CD4-positive, CD25-positive, alpha-beta regulatory T cell (primary cell): ENCODE data around the gene PKP4. TPM values are rescaled to one million over a fixed set of nuclear protein-coding genes. Genes with fewer than 3 reads are reported as not detected.
"Not testable (repeated sequence)": the region's sequence is repeated elsewhere in the genome, so short reads cannot be mapped to it uniquely, and the experiment has no call there.

Experiments used
- ATAC-seq, 2 donors: fragments of 150-1000 bp; cut with Tn5 transposase; one replicate each; pipeline ENCODE4 v1.10.0; 2021; ENCODE audit warnings: low read depth in 2 of 2, moderate number of reproducible peaks in 2 of 2, moderate library complexity in 1 of 2
- DNase-seq, 3 donors: peaks; one replicate each; pipeline versions ENCODE4 v3.0.0 to v3.0.0-alpha.2; 2012 to 2022; ENCODE audit warnings: mixed read lengths in 1 of 3
- H3K27ac ChIP-seq: one replicate; pipeline ENCODE4 v1.7.0; 2013; ENCODE audit warnings: mild to moderate bottlenecking, low read length; ENCODE audit not compliant: insufficient read depth, poor library complexity, severe bottlenecking
- H3K27me3 ChIP-seq: one replicate; pipeline ENCODE4 v1.7.0; 2013; ENCODE audit warnings: low read length; ENCODE audit not compliant: control insufficient read depth, insufficient read depth
- H3K36me3 ChIP-seq: one replicate; pipeline ENCODE4 v1.7.0; 2013; ENCODE audit warnings: mild to moderate bottlenecking, low read length, moderate library complexity; ENCODE audit not compliant: control insufficient read depth, insufficient read depth
- H3K4me1 ChIP-seq: 2 replicates; pipeline ENCODE4 v1.7.0; 2013; ENCODE audit warnings: mild to moderate bottlenecking, low read length; ENCODE audit not compliant: insufficient read depth, control insufficient read depth, poor library complexity, severe bottlenecking
- H3K4me3 ChIP-seq: one replicate; pipeline ENCODE4 v1.7.0; 2013; ENCODE audit warnings: low read depth, mild to moderate bottlenecking, low read length, moderate library complexity
- H3K9me3 ChIP-seq, 2 experiments: 1 replicate in 1 of 2; 2 replicates in 1 of 2; pipeline ENCODE4 v1.7.0; 2013; ENCODE audit warnings: low read length in 2 of 2, mild to moderate bottlenecking in 1 of 2, moderate library complexity in 1 of 2; ENCODE audit not compliant: control insufficient read depth in 2 of 2
- H3K27ac Mint-ChIP-seq, 3 donors: one replicate each; pipeline ENCODE4 v1.8.0; 2020 to 2022; ENCODE audit warnings: mild to moderate bottlenecking in 3 of 3, mixed read lengths in 3 of 3, moderate library complexity in 2 of 3
- H3K27me3 Mint-ChIP-seq: one replicate; pipeline ENCODE4 v1.8.0; 2022; ENCODE audit warnings: mild to moderate bottlenecking, mixed read lengths
- H3K36me3 Mint-ChIP-seq: one replicate; pipeline ENCODE4 v1.8.0; 2020; ENCODE audit warnings: mixed read lengths
- H3K4me1 Mint-ChIP-seq, 4 donors: one replicate each; pipeline ENCODE4 v1.8.0; 2020 to 2022; ENCODE audit warnings: mixed read lengths in 4 of 4, mild to moderate bottlenecking in 1 of 4
- H3K4me3 Mint-ChIP-seq, 4 donors: one replicate each; pipeline ENCODE4 v1.8.0; 2020 to 2022; ENCODE audit warnings: mild to moderate bottlenecking in 4 of 4, mixed read lengths in 4 of 4, moderate library complexity in 3 of 4
- H3K9me3 Mint-ChIP-seq, 7 donors: one replicate each; pipeline ENCODE4 v1.8.0; 2020 to 2022; ENCODE audit warnings: mixed read lengths in 7 of 7, mild to moderate bottlenecking in 3 of 7, moderate library complexity in 2 of 7
- polyA plus RNA-seq, 4 donors: library from polyadenylated mRNA; unstranded; fragments of 300-500 nt; fragmentation: Illumina TruSeq; gene quantifications; one replicate each; pipeline ENCODE4 v1.2.3, GENCODE V29; 2021
- total RNA-seq: library from RNA; stranded (reverse); gene quantifications from one replicate; pipeline ENCODE4 v1.2.3, GENCODE V29; 2022

The PKP4 gene
- total and polyA plus RNA-seq, 5 donors from 2014 or later, result 1.9 to 21.9 (median 4.5) TPM

DNA sequence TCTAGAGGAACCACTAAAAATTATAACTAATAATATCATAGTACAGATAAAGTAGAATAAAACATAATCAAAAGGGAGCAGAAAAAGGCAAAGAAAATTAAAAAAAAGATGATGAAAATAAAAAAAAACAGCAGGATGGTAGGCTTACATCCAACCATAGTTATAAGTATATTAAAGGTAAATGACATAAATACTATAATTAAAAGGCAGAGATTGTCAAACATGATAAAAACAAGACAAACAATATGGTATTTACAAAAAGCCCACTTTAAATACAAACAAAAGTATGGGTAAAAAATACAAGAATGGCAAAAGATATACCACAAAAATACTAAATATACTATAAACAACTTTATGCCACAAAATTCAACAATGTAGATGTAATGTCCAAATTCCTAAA lies 24.6 kb upstream of the PKP4 start:
- no peak overlapping the region for H3K27ac Mint-ChIP-seq
- no peak for ATAC-seq
- H3K4me3 ChIP-seq, result no peak overlapping the region
- H3K4me1 ChIP-seq, result no peaks in the 10 kb centered on the region
- peaks cover 14% of the 10 kb centered on the region for H3K27me3 Mint-ChIP-seq
- H3K9me3 Mint-ChIP-seq, result peaks cover 2 to 19% (median 9%) of the 10 kb centered on the region in 7 donors
- peaks cover 0 to 6% of the 10 kb centered on the region in 2 experiments for H3K9me3 ChIP-seq
- peaks cover 1% of the 10 kb centered on the region for H3K27me3 ChIP-seq
- no peak overlapping the region for H3K27ac ChIP-seq
- H3K4me3 Mint-ChIP-seq, result no peak overlapping the region
- H3K36me3 ChIP-seq, result no peaks in the 10 kb centered on the region
- H3K36me3 Mint-ChIP-seq, result no peaks in the 10 kb centered on the region
- DNase-seq, result no peak
- no peaks in the 10 kb centered on the region for H3K4me1 Mint-ChIP-seq

DNA sequence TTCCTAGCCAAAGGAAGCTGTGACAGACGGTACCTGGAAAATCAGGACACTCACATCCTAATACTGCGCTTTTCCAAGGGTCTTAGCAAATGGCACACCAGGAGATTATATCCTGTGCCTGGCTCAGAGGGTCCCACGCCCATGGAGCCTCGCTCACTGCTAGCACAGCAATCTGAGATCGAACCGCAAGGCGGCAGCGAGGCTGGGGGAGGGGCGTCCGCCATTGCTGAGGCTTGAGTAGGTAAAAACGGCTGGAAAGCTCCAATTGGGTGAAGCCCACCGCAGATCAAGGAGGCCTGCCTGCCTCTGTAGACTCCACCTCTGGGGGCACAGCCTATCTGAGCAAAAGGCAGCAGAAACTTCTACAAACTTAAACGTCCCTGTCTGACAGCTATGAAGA lies 23.0 kb upstream of the PKP4 start:
- not testable (repeated sequence) for H3K4me1 Mint-ChIP-seq

DNA sequence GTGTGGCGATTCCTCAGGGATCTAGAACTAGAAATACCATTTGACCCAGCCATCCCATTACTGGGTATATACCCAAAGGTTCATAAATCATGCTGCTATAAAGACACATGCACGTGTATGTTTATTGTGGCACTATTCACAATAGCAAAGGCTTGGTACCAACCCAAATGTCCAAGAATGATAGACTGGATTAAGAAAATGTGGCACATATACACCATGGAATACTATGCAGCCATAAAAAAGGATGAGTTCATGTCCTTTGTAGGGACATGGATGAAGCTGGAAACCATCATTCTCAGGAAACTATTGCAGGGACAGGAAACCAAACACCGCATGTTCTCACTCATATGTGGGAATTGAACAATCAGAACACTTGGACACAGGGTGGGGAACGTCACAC lies 17.7 kb upstream of the PKP4 start:
- H3K27me3 Mint-ChIP-seq, result peaks cover 16% of the 10 kb centered on the region
- not testable (repeated sequence) for H3K27ac ChIP-seq, H3K9me3 ChIP-seq, H3K27ac Mint-ChIP-seq, H3K4me3 ChIP-seq, ATAC-seq, H3K4me1 ChIP-seq, H3K27me3 ChIP-seq, H3K4me1 Mint-ChIP-seq, DNase-seq, H3K36me3 ChIP-seq, H3K36me3 Mint-ChIP-seq, H3K4me3 Mint-ChIP-seq
- H3K9me3 Mint-ChIP-seq, result peaks cover 0 to 15% (median 3%) of the 10 kb centered on the region in 7 donors

More for the DNA sequence above, 23.0 kb upstream of the PKP4 start:
- not testable (repeated sequence) for H3K27ac ChIP-seq, H3K36me3 Mint-ChIP-seq, H3K27ac Mint-ChIP-seq, H3K4me3 ChIP-seq, H3K9me3 ChIP-seq, H3K27me3 ChIP-seq, ATAC-seq, H3K36me3 ChIP-seq, H3K4me1 ChIP-seq, H3K4me3 Mint-ChIP-seq, DNase-seq
- H3K27me3 Mint-ChIP-seq, result peaks cover 14% of the 10 kb centered on the region
- H3K9me3 Mint-ChIP-seq, result peaks cover 2 to 19% (median 4%) of the 10 kb centered on the region in 7 donors

DNA sequence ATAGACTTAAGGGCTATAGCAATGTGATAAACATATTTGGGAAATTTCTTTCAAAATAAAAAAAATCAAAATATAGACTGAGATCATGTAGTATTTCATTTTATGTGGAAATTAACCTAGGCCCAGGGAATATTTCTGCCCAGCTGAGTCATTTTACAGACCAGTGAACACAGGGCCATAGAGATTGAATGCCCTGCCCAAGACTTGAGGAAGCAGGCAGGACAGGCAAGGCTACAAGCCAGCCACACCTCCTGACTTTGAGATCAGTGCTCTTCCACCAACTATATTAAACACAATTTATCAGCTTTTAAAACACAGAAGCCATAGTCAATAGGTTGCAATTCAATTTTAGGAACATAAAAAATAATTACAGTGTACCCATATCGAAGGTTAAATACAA lies 13.1 kb upstream of the PKP4 start:
- Histone ChIP-seq H3K9me3 (no peaks in the 10 kb centered on the region), H3K4me1 (no peaks in the 10 kb centered on the region), H3K27me3 (peaks cover 2% of the 10 kb centered on the region), H3K36me3 (no peaks in the 10 kb centered on the region), H3K27ac (no peak overlapping the region), H3K4me3 (no peak overlapping the region)
- ATAC-seq (no peak), DNase-seq (no peak)
- Mint-ChIP-seq H3K27me3 (peaks cover 14% of the 10 kb centered on the region), H3K4me3 (no peak overlapping the region), H3K27ac (no peak overlapping the region), H3K9me3 (peaks cover 0 to 8% (median 2%) of the 10 kb centered on the region in 7 donors), H3K4me1 (no peaks in the 10 kb centered on the region), H3K36me3 (no peaks in the 10 kb centered on the region)

DNA sequence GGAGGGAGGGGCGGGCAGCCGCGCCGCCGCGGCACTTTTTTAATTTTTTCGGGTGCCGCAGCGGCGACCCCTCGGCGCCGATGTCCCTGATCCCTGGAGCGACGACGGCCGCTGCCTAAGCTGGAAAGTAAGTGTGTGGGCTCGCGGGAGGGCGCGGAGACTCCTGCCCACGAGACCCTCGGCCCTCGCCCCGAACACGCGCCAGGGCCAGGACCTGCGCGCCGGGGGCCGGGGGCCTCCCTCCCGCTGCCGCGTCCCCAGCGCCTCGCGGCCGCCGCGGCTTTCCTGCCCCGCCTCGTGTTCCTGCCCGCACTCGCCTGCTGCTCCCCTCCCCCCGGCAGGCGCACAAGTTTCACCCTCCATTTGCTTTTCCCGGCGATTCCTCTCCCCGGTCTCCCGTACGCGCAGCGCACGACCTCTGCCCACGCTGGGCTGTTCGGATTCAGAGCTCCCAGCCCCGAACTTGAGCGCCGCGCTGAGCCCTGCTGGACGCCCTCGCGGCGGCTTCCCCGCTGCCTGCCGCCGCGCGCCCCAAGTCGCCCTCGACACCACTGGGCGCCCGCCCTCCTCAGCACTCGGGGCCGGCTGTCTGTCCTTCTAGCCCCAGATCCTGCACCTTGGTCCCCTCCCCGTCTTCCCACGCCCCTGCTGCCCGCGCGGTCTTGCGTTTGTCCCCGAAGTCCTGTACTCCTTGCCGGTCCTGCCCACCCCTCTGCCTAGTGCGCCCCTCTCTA lies 507 bp downstream of the PKP4 start:
- DNase-seq (peak; percentile 27 to 70 (median 53)), ATAC-seq (peak; percentile 23 to 33)
- Histone ChIP-seq H3K4me1 (peaks cover 29% of the 10 kb centered on the region), H3K9me3 (no peaks in the 10 kb centered on the region), H3K27me3 (peaks cover under 1% of the 10 kb centered on the region), H3K4me3 (peak overlapping the region; percentile 21), H3K36me3 (no peaks in the 10 kb centered on the region), H3K27ac (peak overlapping the region; percentile 70)
- Mint-ChIP-seq H3K27ac (peak overlapping the region; percentile 32 to 90 (median 52)), H3K4me1 (peaks cover 10 to 40% (median 30%) of the 10 kb centered on the region in 4 donors), H3K9me3 (no peaks in the 10 kb centered on the region), H3K36me3 (no peaks in the 10 kb centered on the region), H3K27me3 (peaks cover 10% of the 10 kb centered on the region), H3K4me3 (peak overlapping the region; percentile 90 to 97 (median 93))

DNA sequence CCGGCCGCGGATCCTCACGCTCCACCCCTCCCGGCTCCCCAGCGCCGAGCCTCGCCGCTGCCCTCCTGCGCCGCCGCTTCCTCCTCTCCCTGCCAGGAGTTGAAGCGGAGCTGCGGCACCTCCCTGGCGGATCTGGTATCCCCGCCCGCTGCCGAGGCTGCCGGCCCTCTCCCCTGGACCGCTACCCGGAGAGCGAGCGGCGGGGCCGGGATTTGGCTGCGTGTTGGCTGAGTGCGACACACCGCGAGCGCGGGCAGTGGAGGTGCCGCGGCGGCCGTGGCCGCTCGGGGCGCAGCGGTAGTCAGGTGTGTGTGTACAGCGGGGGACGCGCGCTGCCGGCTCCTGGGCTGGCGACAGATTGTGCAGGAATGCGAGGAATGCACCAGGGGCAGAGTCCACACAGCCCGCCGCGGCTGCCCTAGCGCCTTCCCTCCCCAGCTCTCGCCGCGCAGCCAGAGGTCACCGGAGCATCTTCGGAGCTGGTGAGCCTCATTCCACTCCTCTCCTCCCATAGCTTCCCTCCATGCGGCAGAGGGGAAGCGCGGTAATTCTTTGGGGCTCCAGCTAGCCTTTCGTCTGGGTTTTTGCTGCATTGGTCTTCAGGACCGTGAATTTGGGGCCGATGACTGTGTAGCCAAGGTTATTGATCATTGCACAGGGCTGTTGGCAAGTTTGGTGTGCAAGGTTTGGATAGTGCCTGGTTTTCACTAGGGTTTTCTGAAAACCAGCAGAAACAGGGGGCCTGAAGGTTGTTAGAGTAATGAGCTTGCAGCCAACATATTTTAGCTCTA lies 1.3 kb downstream of the PKP4 start:
- Mint-ChIP-seq H3K4me1 (peaks cover 10 to 41% (median 32%) of the 10 kb centered on the region in 4 donors), H3K36me3 (no peaks in the 10 kb centered on the region), H3K27ac (peak overlapping the region; percentile 52 to 90 (median 85)), H3K27me3 (peaks cover 10% of the 10 kb centered on the region), H3K9me3 (no peaks in the 10 kb centered on the region), H3K4me3 (peak overlapping the region; percentile 90 to 97 (median 93))
- peak overlapping the region; percentile 70 for H3K27ac ChIP-seq
- H3K9me3 ChIP-seq, result no peaks in the 10 kb centered on the region
- peak overlapping the region; percentile 78 for H3K4me3 ChIP-seq
- H3K36me3 ChIP-seq, result no peaks in the 10 kb centered on the region
- peak; percentile 57 for ATAC-seq
- no peaks in the 10 kb centered on the region for H3K27me3 ChIP-seq
- peaks cover 29% of the 10 kb centered on the region for H3K4me1 ChIP-seq
- DNase-seq, result peak; percentile 49 to 74 (median 70)

DNA sequence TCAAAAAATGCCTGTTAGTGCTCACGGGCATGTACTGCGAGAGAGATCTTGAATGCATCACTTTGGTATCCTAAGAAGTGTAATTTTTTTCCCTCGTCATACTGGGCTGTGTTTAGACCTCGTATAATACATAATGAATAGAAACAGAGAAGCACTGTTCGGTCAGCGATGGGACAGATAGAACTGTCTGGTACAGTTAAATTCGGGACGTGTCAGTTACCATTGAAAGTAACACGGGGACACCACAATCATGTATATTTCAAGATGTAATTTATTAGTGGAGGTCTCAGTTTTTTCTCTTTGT lies 1.8 kb downstream of the PKP4 start:
- H3K36me3 ChIP-seq, result no peaks in the 10 kb centered on the region
- Mint-ChIP-seq H3K4me1 (peaks cover 10 to 41% (median 32%) of the 10 kb centered on the region in 4 donors), H3K4me3 (peak overlapping the region; percentile 90 to 97 (median 93)), H3K27ac (peak overlapping the region; percentile 27 to 90 (median 85)), H3K36me3 (no peaks in the 10 kb centered on the region), H3K9me3 (no peaks in the 10 kb centered on the region), H3K27me3 (peaks cover 7% of the 10 kb centered on the region)
- peak overlapping the region; percentile 78 for H3K4me3 ChIP-seq
- no peaks in the 10 kb centered on the region for H3K9me3 ChIP-seq
- ATAC-seq, result no peak
- H3K27ac ChIP-seq, result no peak overlapping the region
- H3K4me1 ChIP-seq, result peaks cover 29% of the 10 kb centered on the region
- no peak for DNase-seq
- H3K27me3 ChIP-seq, result no peaks in the 10 kb centered on the region
